ENCODE results near the gene CALD1. TPM values are rescaled to one million over a fixed set of nuclear protein-coding genes. Genes with fewer than 3 reads are reported as not detected.

Gene CALD1
- total RNA-seq, 4 donors from 2014 or later, result 162 to 401 (median 226) TPM

- H3K9me3 ChIP-seq, result no peaks in the 10 kb centered on the region
- intact Hi-C loops (cut with DNase I; ENCODE audit: low total_unique reads), result loop anchor here (10.0 kb wide), 1 partner anchor 50 kb away; no protein-coding TSS in a partner anchor
- H3K27me3 ChIP-seq, result no peaks in the 10 kb centered on the region
- no peak for DNase-seq
- H3K36me3 ChIP-seq, result no peaks in the 10 kb centered on the region
- peaks cover 0 to 7% (median 7%) of the 10 kb centered on the region in 4 donors for H3K4me1 ChIP-seq
- no peak overlapping the region for H3K27ac ChIP-seq
- 59 to 69% methylated on average over 3 of the region's 3 CpGs for WGBS, 2 donors (ENCODE audit: low coverage in 1 of 2)
- in situ Hi-C loops (cut with MboI; ENCODE audit: low pct_ligation_motif_present in 1 of 4, low pct_unique_long_range_greater_than_20kb in 1 of 4, low sequenced_read_pairs in 3 of 4), result no loop called here
- H3K4me3 ChIP-seq, result no peak overlapping the region
- TF ChIP-seq POLR2A (IDR thresholded peaks at IDR 0.05), result no peak
- TF ChIP-seq CTCF (IDR thresholded peaks at IDR 0.05), result no peak
- TF ChIP-seq EP300 (IDR thresholded peaks at IDR 0.05; ENCODE audit: low read depth), result no peak
- TF ChIP-seq POLR2AphosphoS5 (IDR thresholded peaks at IDR 0.05), result no peak
Observed at GRCh38 chr7:134744569-134744968, 34.9 kb upstream of the CALD1 start.

GRCh38 chr7:134747326-134747725 is 32.1 kb upstream of the CALD1 start:
- Histone ChIP-seq H3K4me3 (no peak overlapping the region), H3K9me3 (no peaks in the 10 kb centered on the region), H3K27me3 (no peaks in the 10 kb centered on the region), H3K4me1 (peaks cover 0 to 9% (median 5%) of the 10 kb centered on the region in 4 donors), H3K36me3 (no peaks in the 10 kb centered on the region), H3K27ac (no peak overlapping the region)
- in situ Hi-C loops (cut with MboI; ENCODE audit: low pct_ligation_motif_present in 1 of 4, low pct_unique_long_range_greater_than_20kb in 1 of 4, low sequenced_read_pairs in 3 of 4), result no loop called here
- DNase-seq, result no peak
- WGBS, 2 donors (ENCODE audit: low coverage in 1 of 2), result 68 to 86% methylated on average over 3 to 5 of the region's 5 CpGs
- intact Hi-C loops (cut with DNase I; ENCODE audit: low total_unique reads), result loop anchor here (10.0 kb wide), 1 partner anchor 53 kb away; no protein-coding TSS in a partner anchor
- TF ChIP-seq POLR2A (IDR thresholded peaks at IDR 0.05) (no peak), EP300 (IDR thresholded peaks at IDR 0.05; ENCODE audit: low read depth) (no peak), POLR2AphosphoS5 (IDR thresholded peaks at IDR 0.05) (no peak), CTCF (IDR thresholded peaks at IDR 0.05) (no peak)

GRCh38 chr7:134750083-134751062 is 29.1 kb upstream of the CALD1 start:
- no peaks in the 10 kb centered on the region for H3K36me3 ChIP-seq
- peaks cover 0 to 5% (median 0%) of the 10 kb centered on the region in 4 donors for H3K4me1 ChIP-seq
- 64 to 77% methylated on average over 5 to 6 of the region's 6 CpGs for WGBS, 2 donors (ENCODE audit: low coverage in 1 of 2)
- intact Hi-C loops (cut with DNase I; ENCODE audit: low total_unique reads), result no loop called here
- DNase-seq, result peak; percentile 44
- TF ChIP-seq POLR2AphosphoS5 (IDR thresholded peaks at IDR 0.05), result no peak
- TF ChIP-seq EP300 (IDR thresholded peaks at IDR 0.05; ENCODE audit: low read depth), result no peak
- peak; percentile 47 to 69 (median 57) for TF ChIP-seq CTCF (IDR thresholded peaks at IDR 0.05)
- TF ChIP-seq POLR2A (IDR thresholded peaks at IDR 0.05), result no peak
- in situ Hi-C loops (cut with MboI; ENCODE audit: low pct_ligation_motif_present in 1 of 4, low pct_unique_long_range_greater_than_20kb in 1 of 4, low sequenced_read_pairs in 3 of 4), result no loop called here
- H3K4me3 ChIP-seq, result no peak overlapping the region
- H3K27ac ChIP-seq, result no peak overlapping the region
- H3K9me3 ChIP-seq, result no peaks in the 10 kb centered on the region
- H3K27me3 ChIP-seq, result no peaks in the 10 kb centered on the region

GRCh38 chr7:134752006-134752760 is 27.3 kb upstream of the CALD1 start:
- TF ChIP-seq CTCF (IDR thresholded peaks at IDR 0.05) (no peak), POLR2AphosphoS5 (IDR thresholded peaks at IDR 0.05) (no peak), POLR2A (IDR thresholded peaks at IDR 0.05) (no peak)
- H3K27me3 ChIP-seq, result no peaks in the 10 kb centered on the region
- intact Hi-C loops (cut with DNase I; ENCODE audit: low total_unique reads) (no loop called here), in situ Hi-C loops (cut with MboI; ENCODE audit: low pct_ligation_motif_present in 1 of 4, low pct_unique_long_range_greater_than_20kb in 1 of 4, low sequenced_read_pairs in 3 of 4) (no loop called here)
- no peak overlapping the region for H3K4me3 ChIP-seq
- peaks cover 0 to 5% (median 0%) of the 10 kb centered on the region in 4 donors for H3K4me1 ChIP-seq
- DNase-seq, result no peak
- H3K9me3 ChIP-seq, result no peaks in the 10 kb centered on the region
- 64 to 68% methylated on average over 5 to 6 of the region's 6 CpGs for WGBS, 2 donors (ENCODE audit: low coverage in 1 of 2)
- H3K27ac ChIP-seq, result no peak overlapping the region
- no peaks in the 10 kb centered on the region for H3K36me3 ChIP-seq
